Astrocyte (in vitro differentiated cells and primary cell): ENCODE measurements around the gene SLC25A21. TPM values are rescaled to one million over a fixed set of nuclear protein-coding genes. Genes with fewer than 3 reads are reported as not detected.

ENCODE experiments used
- DNase-seq: peaks from one replicate; pipeline ENCODE4 v3.0.0-alpha.2; 2010; ENCODE audit warnings: low read depth
- FAIRE-seq: peaks from 2 replicates; lab custom pipeline; 2011; peaks lifted over from hg19 to GRCh38; lab: Jason Lieb, UNC
- H2AFZ ChIP-seq: 2 replicates; pipeline ENCODE4 v1.6.0; 2012; ENCODE audit warnings: low read depth, low read length, inconsistent platforms
- H3K27ac ChIP-seq: 2 replicates; pipeline ENCODE4 v1.5.1; 2011; ENCODE audit warnings: low read depth, low read length, inconsistent platforms
- H3K27me3 ChIP-seq: 2 replicates; pipeline ENCODE4 v1.6.0; 2011; ENCODE audit warnings: low read length, inconsistent platforms; ENCODE audit not compliant: insufficient read depth
- H3K36me3 ChIP-seq: 2 replicates; pipeline ENCODE4 v1.5.1; 2011; ENCODE audit warnings: low read length, inconsistent platforms; ENCODE audit not compliant: insufficient read depth
- H3K4me1 ChIP-seq: 2 replicates; pipeline ENCODE4 v1.5.1; 2011; ENCODE audit warnings: low read length, inconsistent platforms; ENCODE audit not compliant: insufficient read depth
- H3K4me2 ChIP-seq: 2 replicates; pipeline ENCODE4 v1.6.0; 2012; ENCODE audit warnings: low read length, inconsistent platforms
- H3K4me3 ChIP-seq: 2 replicates; pipeline ENCODE4 v1.5.1; 2011; ENCODE audit warnings: low read depth, mild to moderate bottlenecking, low read length, inconsistent platforms; ENCODE audit not compliant: insufficient read depth
- H3K79me2 ChIP-seq: 2 replicates; pipeline ENCODE4 v1.6.0; 2012; ENCODE audit warnings: mild to moderate bottlenecking, low read length, inconsistent platforms; ENCODE audit not compliant: insufficient read depth
- H3K9ac ChIP-seq: 2 replicates; pipeline ENCODE4 v1.6.0; 2012; ENCODE audit warnings: mild to moderate bottlenecking, low read length, inconsistent platforms
- H3K9me3 ChIP-seq: 2 replicates; pipeline ENCODE4 v1.5.1; 2012; ENCODE audit warnings: low read depth, mild to moderate bottlenecking, low read length, inconsistent platforms; ENCODE audit not compliant: insufficient read depth
- H4K20me1 ChIP-seq: 2 replicates; pipeline ENCODE4 v1.6.0; 2012; ENCODE audit warnings: low read length, inconsistent platforms; ENCODE audit not compliant: insufficient read depth
- H3K27ac Mint-ChIP-seq: one replicate; pipeline ENCODE4 v1.8.0; 2021; ENCODE audit warnings: mild to moderate bottlenecking, mixed read lengths; ENCODE audit not compliant: unreplicated experiment
- H3K27me3 Mint-ChIP-seq: one replicate; pipeline ENCODE4 v1.8.0; 2021; ENCODE audit warnings: low read depth, mixed read lengths; ENCODE audit not compliant: unreplicated experiment
- H3K36me3 Mint-ChIP-seq: one replicate; pipeline ENCODE4 v1.8.0; 2021; ENCODE audit warnings: low read depth, mixed read lengths; ENCODE audit not compliant: unreplicated experiment
- H3K4me1 Mint-ChIP-seq: one replicate; pipeline ENCODE4 v1.8.0; 2021; ENCODE audit warnings: low read depth, mixed read lengths; ENCODE audit not compliant: unreplicated experiment
- H3K4me3 Mint-ChIP-seq: one replicate; pipeline ENCODE4 v1.8.0; 2021; ENCODE audit warnings: mild to moderate bottlenecking, moderate library complexity, mixed read lengths; ENCODE audit not compliant: unreplicated experiment
- H3K9me3 Mint-ChIP-seq: one replicate; pipeline ENCODE4 v1.8.0; 2021; ENCODE audit warnings: mild to moderate bottlenecking, mixed read lengths; ENCODE audit not compliant: unreplicated experiment
- EZH2 ChIP-seq: IDR thresholded peaks from 2 replicates; pipeline ENCODE4 v1.6.1; 2012; ENCODE audit warnings: mild to moderate bottlenecking, low read length, inconsistent platforms; ENCODE audit not compliant: insufficient read depth
- total RNA-seq: library from RNA; stranded (reverse); gene quantifications from 2 replicates; pipeline ENCODE4 v1.2.1, GENCODE V29; 2021
- TF ChIP-seq, protein P1 (sequence below): IDR thresholded peaks from 2 replicates; pipeline ENCODE4 v1.5.1; 2011; ENCODE audit warnings: low read depth, mild to moderate bottlenecking, inconsistent platforms, low read length, moderate library complexity; ENCODE audit not compliant: insufficient read depth

SLC25A21 gene
- total RNA-seq, 1 donor from 2014 or later: 1.5 TPM

DNA sequence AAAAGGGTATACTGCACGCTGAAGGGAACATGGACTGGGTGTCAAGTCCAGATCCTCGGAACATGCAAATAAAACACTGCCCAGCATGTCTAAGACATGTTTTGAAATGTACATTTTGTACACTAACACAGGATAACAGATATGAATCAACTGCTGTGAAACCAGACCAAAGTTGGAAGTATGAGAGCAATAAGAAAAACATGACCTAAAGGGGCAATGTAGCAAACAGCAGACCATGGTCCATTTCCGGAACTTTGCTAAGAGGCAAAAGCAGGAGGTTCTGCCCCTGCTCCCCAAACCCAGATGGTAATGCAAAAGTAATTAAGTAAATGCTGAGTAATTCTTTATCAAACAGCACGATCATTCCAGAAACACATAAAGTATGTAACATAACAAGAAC is 125.2 kb downstream of the SLC25A21 start:
- no peaks in the 10 kb centered on the region for H3K36me3 ChIP-seq
- H2AFZ ChIP-seq: no peak overlapping the region
- H3K4me1 ChIP-seq: peaks cover 22% of the 10 kb centered on the region
- DNase-seq (peak; percentile 8), FAIRE-seq (peak; percentile 47)
- no peak overlapping the region for H3K4me3 ChIP-seq
- H3K9me3 ChIP-seq: no peaks in the 10 kb centered on the region
- no peaks in the 10 kb centered on the region for H3K9me3 Mint-ChIP-seq
- H3K79me2 ChIP-seq: no peaks in the 10 kb centered on the region
- no peak for TF ChIP-seq EZH2
- TF ChIP-seq, protein P1, sequence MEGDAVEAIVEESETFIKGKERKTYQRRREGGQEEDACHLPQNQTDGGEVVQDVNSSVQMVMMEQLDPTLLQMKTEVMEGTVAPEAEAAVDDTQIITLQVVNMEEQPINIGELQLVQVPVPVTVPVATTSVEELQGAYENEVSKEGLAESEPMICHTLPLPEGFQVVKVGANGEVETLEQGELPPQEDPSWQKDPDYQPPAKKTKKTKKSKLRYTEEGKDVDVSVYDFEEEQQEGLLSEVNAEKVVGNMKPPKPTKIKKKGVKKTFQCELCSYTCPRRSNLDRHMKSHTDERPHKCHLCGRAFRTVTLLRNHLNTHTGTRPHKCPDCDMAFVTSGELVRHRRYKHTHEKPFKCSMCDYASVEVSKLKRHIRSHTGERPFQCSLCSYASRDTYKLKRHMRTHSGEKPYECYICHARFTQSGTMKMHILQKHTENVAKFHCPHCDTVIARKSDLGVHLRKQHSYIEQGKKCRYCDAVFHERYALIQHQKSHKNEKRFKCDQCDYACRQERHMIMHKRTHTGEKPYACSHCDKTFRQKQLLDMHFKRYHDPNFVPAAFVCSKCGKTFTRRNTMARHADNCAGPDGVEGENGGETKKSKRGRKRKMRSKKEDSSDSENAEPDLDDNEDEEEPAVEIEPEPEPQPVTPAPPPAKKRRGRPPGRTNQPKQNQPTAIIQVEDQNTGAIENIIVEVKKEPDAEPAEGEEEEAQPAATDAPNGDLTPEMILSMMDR: no peak
- H3K4me2 ChIP-seq: no peak overlapping the region
- H3K4me3 Mint-ChIP-seq: no peak overlapping the region
- H3K27ac ChIP-seq: no peak overlapping the region
- H4K20me1 ChIP-seq: no peaks in the 10 kb centered on the region
- H3K9ac ChIP-seq: no peak overlapping the region
- peaks cover 26% of the 10 kb centered on the region for H3K4me1 Mint-ChIP-seq
- H3K27me3 Mint-ChIP-seq: peaks cover 2% of the 10 kb centered on the region
- H3K27ac Mint-ChIP-seq: no peak overlapping the region
- H3K27me3 ChIP-seq: no peaks in the 10 kb centered on the region
- no peaks in the 10 kb centered on the region for H3K36me3 Mint-ChIP-seq

DNA sequence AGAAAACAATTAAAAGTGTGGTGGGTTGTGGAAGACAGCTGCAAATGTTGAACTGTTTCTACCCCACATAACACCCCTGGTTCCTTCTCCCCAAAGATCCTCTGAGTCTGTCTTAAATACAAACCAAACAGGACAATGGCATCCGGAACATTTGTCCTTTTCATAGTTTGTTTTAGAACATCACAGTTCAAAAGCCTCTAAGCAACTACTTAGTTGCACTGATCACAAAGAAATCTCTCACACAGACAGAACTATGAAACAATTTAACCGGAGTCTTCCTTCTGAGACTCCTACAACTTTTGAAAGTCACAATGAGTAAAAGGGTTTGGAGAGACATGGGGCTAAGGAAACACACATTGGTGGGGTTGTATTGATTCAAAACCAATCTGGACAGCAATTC is 125.6 kb downstream of the SLC25A21 start:
- no peak overlapping the region for H3K4me3 Mint-ChIP-seq
- Histone ChIP-seq H3K27me3 (no peaks in the 10 kb centered on the region), H3K4me1 (peaks cover 22% of the 10 kb centered on the region), H3K9me3 (no peaks in the 10 kb centered on the region), H4K20me1 (no peaks in the 10 kb centered on the region), H3K36me3 (no peaks in the 10 kb centered on the region), H3K9ac (no peak overlapping the region), H2AFZ (no peak overlapping the region), H3K27ac (no peak overlapping the region), H3K4me3 (no peak overlapping the region), H3K4me2 (no peak overlapping the region), H3K79me2 (no peaks in the 10 kb centered on the region)
- H3K27me3 Mint-ChIP-seq: peaks cover 2% of the 10 kb centered on the region
- H3K9me3 Mint-ChIP-seq: no peaks in the 10 kb centered on the region
- no peak for FAIRE-seq
- no peak for DNase-seq
- H3K36me3 Mint-ChIP-seq: no peaks in the 10 kb centered on the region
- TF ChIP-seq EZH2: no peak
- TF ChIP-seq, protein P1: no peak
- H3K4me1 Mint-ChIP-seq: peaks cover 26% of the 10 kb centered on the region
- H3K27ac Mint-ChIP-seq: no peak overlapping the region

DNA sequence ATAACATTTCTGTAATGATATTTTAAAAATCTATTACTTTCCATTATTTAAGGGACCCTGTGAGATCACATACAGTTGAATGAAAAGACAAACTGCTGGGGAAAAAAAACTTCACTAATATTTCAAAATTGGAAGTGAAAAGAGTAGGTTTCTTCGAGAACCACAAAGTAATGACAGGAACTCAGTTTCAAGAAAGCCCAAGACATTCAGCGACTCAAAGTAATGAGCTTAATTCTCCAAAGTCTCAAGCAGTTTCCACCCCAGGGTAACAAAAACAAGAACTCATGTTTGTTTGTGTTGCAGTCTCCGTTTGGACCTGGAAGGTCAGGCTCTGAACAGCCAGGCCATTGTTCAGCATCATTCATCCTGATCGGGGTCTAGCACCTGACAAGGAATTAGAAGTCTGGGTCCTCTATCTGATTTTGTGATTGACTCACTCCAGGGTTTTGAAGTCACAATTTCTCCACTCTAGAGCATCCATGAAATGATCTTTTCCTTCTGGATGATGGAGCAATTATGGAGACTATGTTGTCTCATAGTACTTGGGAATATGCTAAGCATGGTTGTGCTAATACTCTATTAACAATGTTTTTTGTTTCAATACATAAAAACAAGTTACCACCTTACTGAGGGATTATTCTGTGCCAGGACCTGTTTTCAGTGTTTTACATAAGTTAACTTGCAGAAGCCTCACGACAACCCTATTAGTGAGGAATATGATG is 126.9 kb downstream of the SLC25A21 start:
- peaks cover 26% of the 10 kb centered on the region for H3K4me1 Mint-ChIP-seq
- Histone ChIP-seq H3K36me3 (no peaks in the 10 kb centered on the region), H3K4me2 (no peak overlapping the region), H2AFZ (no peak overlapping the region), H4K20me1 (no peaks in the 10 kb centered on the region), H3K4me1 (peaks cover 22% of the 10 kb centered on the region), H3K4me3 (no peak overlapping the region), H3K27me3 (no peaks in the 10 kb centered on the region), H3K9me3 (no peaks in the 10 kb centered on the region), H3K79me2 (no peaks in the 10 kb centered on the region), H3K27ac (no peak overlapping the region), H3K9ac (no peak overlapping the region)
- DNase-seq (no peak), FAIRE-seq (no peak)
- no peaks in the 10 kb centered on the region for H3K36me3 Mint-ChIP-seq
- peaks cover 2% of the 10 kb centered on the region for H3K27me3 Mint-ChIP-seq
- no peak overlapping the region for H3K27ac Mint-ChIP-seq
- no peaks in the 10 kb centered on the region for H3K9me3 Mint-ChIP-seq
- no peak for TF ChIP-seq EZH2
- TF ChIP-seq, protein P1: no peak
- no peak overlapping the region for H3K4me3 Mint-ChIP-seq
